TTC549 (cell line): ENCODE data around the gene SNRNP25.
"Not testable (repeated sequence)": the region's sequence is repeated elsewhere in the genome, so short reads cannot be mapped to it uniquely, and the experiment has no call there.

Experiments used
- FAIRE-seq: peaks from 2 replicates; lab custom pipeline; 2012; peaks lifted over from hg19 to GRCh38; lab: Jason Lieb, UNC

The SNRNP25 gene

DNA sequence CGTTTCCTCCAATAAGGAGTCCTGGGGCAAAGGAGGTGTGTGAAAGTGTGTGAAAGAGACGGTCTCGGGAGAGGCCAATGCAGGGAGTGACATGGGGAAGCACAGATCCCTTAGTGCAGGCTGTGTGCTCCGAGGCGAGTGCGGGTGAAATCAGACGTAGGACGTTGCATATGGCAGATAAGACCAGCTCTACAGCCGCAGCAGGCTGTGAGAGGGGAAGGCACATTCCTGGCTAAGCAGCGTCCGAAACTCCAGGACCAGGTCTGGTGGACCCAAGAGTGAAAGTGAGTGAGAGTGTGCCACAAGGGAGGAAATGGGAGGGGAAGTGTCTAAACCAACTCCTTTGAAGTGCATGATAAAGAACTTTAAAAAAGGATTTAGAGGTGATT lies 11.6 kb upstream of the SNRNP25 start:
- no peak for FAIRE-seq

DNA sequence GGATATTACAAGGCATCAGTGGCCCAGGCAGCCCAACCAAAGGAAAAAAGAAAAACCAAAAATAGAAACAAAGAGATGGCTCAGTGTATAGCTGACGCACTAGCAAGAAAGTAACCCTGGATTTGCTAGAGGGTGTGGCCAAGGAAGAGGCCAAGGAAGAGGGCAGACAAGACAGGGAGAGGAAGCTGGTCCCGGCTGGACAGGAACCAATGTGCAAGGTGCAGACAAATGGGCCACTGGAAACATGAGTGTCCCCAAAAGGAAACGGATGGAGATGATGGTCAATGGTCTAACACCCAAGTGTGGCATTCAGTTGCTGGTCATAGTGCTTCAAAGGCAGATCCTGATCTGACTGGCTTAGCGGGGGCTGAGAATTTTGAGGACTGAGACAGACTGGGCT lies 10.9 kb upstream of the SNRNP25 start:
- no peak for FAIRE-seq

DNA sequence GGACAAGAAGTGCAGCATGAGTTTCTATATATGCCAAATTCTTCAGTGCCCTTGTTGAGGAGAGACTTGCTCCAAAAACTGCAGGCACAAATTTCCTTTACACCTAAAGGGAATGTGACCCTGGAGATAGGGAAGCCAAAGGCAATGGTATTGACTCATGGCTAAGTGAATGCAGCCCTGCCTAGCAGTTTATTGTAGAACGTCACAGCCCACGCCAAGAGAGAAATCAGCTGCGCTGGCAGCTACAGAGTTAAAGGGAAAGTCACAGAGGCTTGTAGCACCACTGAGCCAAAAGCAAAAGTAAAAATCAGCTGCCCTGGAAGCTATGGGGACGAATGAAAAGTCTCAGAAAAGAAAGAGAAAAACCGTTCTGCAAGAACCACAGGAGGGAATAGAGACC lies 10.3 kb upstream of the SNRNP25 start:
- no peak for FAIRE-seq

DNA sequence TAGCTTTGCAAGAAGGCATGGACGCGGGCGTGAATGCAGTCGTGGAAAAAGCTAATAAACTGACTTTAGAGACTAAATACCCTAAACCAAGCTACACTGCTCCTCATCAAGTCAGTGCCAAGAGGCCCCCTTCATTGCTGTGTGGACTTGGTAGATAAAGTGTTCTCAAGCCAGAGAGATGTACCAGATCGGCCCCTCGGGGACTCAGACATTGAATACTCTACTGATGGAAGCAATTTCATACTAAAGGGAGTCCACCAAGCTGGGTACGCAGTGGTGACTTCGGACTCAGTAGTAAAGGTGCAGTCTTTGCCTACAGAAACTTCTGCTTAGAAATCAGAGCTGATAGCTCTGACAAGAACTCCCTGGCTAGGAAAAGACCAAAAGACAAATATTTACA lies 9.0 kb upstream of the SNRNP25 start:
- FAIRE-seq: no peak

DNA sequence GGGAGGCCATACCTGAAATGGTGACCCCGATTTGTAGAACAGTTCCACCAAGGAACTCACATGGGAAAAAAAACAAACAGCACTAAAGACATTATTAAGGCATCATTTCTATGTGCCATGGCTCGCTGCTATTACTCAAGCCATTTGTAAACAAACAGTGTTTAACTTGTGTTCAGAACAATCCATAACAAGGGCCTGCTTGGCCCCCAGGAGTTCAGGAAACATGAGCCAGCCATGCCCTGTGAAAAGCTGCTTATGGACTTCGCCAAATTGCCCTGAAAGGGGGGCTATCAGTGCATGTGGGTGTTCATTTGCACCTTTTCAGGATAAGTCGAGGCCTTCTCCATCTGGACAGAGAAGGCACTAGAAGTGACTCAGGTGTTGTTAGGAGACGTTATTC lies 8.2 kb upstream of the SNRNP25 start:
- no peak for FAIRE-seq

DNA sequence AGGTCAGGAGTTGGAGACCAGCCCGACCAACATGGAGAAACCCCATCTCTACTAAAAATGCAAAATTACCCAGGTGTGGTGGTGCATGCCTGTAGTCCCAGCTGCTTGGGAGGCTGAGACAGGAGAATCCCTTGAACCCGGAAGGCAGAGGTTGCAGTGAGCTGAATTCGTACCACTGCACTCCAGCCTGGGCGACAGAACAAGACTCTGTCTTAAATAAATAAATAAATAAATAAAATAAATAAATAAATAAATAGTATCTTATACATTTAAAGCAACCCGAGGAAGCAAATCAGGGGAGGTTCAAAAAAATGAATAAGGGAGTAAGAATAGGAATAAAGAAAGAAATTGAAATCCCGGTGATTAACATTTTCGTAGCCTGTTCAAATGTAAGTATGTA lies 7.1 kb upstream of the SNRNP25 start:
- FAIRE-seq: not testable (repeated sequence)

DNA sequence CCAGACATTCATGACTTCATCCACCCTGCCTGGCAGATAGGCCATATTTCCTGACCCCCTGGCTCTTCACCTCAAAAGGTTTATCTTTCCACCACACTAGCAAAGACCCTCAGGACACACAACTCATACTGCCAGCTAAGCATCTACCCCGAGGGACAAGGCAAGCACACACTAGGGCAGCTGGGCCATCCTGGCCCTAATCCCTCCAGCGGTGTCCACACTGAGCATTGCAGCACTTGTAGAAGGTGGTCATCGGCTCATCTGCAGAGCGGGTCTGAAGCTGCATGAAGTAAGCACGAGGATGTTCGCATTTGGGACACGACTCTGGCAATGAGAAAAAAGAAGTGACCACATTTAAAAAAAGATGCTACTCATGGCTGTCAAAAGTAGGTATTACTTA lies 6.4 kb upstream of the SNRNP25 start:
- FAIRE-seq: no peak

DNA sequence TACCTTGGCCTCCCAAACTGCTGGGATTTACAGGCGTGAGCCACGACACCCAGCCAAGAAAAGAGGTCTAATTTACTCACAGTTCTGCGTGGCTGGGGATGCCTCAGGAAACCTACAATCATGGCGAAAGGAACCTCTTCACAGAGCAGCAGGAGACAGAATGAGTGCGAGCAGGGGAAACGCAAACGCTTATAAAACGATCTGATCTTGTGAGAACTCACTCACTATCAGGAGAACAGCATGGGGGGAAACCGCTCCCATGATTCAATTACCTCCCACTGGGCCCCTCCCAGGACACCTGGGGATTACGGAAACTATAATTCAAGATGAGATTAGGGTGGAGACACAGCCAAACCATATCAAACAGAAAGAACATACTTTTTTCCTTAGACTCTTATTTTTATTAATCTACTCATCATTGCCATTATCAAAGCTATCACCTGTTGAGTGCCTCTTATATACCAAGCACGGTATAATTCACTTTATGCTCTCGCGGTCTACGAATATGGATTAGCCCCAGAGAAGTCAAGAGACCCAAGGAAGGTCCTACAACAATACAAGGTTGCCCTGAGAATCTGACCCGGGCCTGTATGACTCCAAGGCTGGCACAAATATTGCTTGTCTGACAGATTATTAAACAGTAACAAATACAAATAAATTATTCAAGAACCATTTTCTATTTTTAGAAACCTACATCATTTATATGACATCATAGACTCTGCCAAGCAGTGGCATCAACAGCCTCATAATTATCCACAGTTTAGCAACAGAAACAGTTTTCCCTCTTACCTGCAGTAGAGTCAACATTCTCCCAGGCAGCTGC lies 2.6 kb upstream of the SNRNP25 start:
- FAIRE-seq: no peak

DNA sequence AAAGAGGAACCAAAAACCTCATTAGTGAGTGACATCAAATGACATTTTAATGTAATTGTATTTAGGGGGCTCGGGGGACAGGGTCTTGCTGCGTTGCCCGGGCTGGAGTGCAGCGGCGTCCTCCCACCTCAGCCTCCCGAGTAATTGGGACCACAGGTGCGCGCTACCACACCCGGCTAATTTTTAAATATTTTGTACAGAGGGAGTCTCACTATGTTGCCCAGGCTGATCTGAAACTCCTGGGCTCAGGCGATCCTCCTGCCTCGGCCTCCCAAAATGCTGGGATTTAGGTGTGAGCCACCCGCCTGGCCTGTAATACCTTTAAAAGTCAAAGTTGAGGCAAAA lies 581 bp downstream of the SNRNP25 start:
- FAIRE-seq: no peak

DNA sequence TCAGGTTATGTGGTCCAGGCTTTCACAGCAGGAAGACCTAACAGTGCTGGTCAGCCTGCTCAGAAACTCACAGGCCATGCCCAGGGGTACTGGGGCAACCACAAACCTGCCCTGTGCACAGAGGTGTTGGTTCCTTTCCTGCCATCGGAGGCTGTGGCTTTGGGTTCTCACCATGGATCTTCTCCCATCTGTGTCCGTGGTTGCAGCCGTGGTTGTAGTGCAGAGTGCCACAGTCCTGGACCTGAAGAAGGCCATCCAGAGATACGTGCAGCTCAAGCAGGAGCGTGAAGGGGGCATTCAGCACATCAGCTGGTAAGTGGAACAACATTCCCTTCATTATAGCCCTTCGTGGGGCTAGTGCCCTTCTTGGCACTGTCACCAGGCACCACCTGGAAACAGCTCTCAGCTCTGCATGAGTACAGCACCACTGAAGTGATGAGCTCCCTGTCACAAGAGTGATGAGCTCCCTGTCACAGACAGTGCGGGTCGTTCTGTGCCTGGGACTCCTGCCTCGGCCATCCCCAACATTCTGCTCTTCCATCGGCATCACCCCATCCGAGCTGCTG lies 2.0 kb downstream of the SNRNP25 start:
- no peak for FAIRE-seq

DNA sequence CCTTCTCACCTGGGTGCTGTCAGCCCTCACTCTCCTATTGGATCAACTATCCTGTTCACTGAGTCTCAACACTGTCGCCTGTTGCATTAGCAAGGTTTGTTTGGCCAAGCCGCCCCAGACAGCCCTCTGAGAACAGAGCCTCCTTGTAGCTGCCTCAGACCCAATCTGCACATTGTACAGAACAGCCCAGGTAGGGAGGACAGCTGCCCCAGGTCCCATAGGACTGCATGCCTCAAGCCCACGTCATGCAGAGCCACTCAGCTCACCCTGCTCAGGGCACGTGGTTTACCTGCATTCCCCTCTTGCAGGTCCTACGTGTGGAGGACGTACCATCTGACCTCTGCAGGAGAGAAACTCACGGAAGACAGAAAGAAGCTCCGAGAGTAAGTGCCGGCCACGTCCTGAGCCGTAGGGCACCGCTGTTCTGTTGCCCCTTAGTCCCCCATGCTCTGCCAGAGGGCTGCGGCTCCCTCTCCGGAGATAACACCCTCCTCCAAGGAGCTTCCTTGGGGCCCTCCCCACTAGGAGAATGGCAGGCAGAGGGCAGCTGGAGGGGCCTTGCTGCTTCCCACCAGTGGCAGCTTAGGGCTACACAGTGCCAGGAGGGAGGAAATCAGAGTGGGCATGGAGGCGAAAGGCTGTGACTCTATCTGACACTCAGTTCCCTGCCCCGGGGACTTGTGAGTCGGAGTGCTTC lies 2.8 kb downstream of the SNRNP25 start:
- no peak for FAIRE-seq

DNA sequence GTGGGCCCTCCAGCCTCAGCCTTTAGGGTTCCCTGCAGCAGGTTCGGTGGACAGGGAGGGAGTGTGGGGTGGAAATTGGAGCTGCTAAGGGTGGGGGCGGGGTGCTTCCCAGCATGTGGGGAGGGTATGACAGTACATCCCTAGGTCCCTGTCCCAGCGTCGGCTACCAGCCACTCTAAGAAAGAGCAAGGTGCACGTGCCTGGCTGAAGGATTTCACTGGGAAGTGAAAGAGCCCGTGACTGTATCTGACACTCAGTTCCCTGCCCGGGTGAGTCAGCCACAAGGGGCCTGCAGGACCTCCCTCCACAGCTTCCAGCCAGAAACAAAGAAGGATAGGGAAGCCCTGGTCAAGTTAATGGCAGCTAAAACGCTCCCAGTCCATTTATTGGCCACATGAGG lies 4.1 kb downstream of the SNRNP25 start:
- FAIRE-seq: no peak

DNA sequence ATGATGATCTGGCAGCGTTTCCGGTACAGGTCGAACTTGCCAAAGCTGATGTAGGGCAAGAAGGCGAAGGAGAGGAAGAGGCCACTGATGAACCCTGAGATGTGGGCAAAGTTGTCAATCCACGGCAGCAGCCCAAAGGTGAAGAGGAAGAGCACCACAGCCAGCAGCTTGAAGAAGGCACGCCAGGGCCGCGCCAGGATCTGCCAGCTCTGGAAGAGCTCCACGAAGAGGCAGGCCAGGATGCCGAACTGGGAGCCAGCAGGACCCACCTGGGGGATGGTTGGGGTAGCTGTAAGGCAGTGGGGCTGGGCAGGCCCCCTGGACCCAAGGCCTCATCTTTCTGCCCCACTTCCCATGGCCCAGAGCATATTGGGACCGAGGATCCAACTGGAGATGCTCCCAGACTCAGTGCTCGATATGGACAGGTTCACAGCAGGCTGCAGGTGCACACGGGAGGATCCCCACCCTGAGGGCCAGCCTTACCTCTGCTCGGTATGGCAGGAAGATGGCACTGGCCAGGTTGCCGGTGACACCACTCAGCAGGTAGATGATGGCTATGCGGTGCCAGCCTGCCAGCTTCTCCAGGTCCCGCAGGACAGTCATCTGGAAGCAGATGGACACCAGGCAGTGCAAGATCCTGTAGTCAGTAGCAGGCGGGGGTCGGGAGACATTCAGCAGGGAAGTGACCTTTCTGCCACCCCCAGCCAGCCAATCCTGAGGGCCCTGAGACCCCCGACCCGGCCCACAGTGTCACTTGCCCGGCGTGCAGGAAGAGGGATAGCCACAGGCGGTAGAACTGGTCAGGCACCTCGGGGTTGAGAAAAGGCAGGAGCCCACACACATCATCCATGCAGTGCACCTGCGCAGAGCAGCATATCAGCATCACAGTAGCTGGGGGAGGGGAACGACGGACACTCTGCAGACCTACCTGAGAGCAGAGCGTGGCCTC lies 5.1 kb downstream of the SNRNP25 start:
- no peak for FAIRE-seq

DNA sequence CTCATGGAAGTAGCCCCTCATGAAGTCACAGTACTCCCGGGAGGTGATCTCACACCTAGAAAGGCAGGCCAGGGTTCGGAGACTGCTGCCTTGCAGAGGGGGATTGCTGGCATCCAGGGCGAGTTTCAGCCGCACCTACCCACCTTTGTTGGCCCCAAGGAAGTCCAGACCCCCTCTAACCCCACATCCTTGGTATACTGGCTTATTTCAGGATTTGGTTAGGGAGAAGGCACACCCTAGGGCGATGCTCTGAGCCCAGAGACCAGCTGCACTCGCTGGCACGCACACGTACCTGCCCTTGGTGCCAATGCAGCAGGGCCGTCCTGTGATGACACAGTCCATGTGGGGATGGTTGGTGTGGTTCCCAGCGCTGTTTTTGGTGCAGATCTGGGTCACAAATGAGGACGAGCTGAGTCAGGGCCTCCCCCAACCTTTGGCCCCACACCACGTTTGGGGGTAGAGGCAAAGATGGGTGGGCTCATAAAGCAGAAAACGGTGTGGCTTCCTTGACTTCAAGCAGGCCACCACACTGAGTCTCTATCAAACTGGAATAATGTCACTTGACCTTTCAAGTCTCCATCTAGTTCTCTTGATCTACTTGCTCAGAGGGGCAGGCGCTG lies 5.9 kb downstream of the SNRNP25 start:
- no peak for FAIRE-seq

DNA sequence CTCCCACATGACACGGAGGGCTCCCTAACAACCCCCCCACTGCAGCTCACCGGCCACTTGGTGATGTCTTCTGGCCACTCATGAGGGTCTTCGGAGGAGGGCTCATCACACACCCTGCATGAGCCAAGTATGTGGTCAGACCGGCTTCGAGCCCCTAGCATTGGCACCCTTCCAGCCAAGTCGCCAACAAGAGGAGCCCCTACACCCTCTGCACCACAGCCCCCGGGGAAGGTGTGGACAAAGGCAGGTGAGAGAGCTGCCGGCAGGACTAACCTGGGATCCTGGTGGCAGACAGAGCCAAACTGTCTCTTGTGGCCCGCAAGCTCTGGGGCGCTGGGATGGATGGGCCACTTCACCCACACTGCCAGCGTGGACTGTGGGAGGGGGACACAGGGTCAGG lies 6.5 kb downstream of the SNRNP25 start:
- no peak for FAIRE-seq

DNA sequence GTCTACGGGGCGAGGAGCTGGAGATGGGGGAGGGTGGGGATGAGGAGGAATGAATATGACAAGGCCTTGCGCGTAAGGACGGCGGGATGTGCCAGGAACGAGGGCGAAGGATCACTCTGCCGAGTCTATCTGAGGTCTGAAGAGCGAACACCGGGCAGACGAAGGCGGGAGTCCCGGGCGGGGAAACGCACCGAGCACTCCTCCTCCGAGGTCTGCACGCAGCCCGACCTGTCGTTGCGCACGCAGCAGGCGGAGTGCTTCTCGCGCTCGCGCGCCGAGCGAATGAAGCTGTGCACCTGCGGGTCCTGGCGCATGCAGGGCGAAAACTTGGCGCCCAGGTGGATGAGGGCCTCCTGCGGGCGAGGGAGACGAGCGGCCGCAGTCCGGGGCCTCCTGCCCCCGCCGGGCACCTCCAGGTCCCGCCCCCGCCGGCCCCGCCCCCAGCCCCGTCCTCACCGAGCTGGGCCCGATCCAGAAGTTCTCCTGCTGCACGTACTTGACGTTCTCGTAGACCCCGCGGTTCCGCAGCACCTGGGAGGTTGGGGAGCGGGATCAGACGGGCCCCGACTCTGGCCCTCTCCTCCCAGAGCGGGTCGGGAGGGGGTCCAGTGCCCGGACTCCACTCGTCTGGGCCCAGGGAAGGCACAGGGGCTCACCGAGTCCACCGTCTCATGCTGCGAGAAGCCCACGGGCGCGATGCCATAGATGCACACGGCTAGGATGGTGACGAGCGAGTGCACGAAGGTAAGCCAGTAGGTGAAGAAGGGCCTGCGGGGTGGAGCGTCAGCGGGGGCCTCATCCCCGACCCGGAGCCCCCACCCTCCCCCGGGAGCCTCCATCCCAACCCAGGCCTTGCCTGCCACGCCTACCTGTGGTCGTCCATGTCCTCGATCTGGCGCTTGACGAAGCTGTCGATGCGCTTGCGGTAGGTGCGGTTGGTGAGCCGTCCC lies 7.6 kb downstream of the SNRNP25 start:
- FAIRE-seq: no peak

DNA sequence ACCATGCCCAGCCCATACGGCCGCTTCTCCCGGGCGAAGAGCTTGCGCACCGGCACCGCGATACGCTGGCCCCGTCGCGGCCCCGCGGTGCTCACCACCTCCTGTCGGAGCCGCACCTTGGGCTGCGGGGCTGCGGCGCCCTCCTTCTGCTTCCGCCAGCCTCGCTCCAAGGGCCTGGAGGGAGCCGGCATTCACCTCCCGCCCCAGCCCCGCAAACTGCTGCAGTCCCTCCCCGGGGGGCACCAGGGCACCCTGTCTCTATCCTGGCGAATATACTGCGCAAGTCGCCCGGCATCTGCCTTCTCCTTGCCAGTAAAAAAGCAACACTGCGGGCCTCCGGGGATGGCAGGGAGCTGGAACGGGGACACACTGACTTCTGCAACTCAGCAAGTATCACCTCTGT lies 8.3 kb downstream of the SNRNP25 start:
- FAIRE-seq: no peak

DNA sequence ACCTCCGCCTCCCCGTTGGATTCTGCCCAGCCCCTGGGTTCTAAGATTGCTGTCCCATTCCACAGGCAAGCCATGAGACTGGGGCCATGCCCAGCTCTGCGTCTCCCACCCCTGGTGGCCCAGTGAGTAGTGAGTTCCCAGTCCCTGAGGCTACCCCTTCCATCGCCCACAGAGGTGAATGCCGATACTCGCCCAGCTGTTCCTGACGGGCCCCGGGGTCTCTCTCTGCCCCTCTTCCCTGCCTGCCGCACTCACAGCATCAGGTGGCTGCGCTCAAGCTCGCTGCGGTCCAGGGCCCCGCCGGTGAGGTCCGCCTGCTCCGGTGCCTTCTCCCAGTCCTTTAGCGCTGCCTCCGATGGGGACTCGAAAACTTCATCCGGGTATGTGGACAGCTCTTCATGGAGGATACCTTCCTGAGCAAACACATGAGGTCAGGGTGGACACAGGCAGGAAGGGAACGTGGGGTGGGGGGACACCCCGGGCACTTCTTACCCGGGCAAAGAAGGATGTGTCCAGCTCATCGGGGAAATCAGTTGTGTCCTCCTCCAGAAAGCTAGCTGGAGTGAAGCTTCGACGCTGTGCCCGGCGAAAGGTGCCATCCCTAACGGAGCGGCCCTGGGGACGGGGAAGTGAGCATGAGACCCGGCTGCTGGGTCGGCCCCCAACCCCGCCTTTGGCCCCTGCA lies 8.8 kb downstream of the SNRNP25 start:
- FAIRE-seq: no peak

DNA sequence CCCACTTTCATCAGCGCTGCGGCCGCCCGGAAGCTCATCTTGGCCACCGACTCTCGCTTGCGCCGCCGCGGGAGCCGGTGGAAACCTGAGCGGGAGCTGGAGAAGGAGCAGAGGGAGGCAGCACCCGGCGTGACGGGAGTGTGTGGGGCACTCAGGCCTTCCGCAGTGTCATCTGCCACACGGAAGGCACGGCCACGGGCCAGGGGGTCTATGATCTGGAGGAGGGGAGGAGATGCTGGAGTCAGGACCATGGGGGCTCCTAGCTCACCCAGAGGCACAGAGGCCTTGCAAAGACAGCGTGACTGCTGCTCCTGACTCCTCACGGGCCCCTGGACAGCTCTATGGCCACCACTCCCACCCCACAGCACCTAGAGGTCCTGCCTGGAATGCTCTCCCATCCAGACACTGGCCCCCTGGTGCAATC lies 9.4 kb downstream of the SNRNP25 start:
- no peak for FAIRE-seq

DNA sequence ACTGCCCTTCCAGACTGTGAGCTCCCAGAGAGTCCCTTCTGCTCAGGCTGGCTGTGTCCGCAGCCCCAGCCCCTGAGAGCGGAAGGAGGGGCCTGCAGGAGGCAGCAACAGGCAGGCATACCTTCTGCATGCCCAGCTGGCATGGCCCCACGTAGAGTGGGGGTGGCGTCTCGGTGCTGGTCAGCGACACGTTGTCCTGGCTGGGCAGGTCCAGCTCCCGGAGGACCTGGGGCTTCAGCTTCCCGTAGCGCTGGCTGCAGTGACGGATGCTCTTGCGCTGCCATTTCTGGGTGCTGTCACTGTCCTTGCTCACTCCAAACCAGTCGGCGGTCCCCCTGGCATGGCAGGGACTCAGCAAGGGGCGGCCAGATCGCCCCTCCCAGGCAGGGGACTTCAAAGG lies 9.8 kb downstream of the SNRNP25 start:
- no peak for FAIRE-seq
